BE2C (cell line): Measurements from ENCODE around the gene TOP1.
A peak's percentile ranks its signal among the peaks of the same experiment; 100 is the strongest.
"Not testable (repeated sequence)": the region's sequence is repeated elsewhere in the genome, so short reads cannot be mapped to it uniquely, and the experiment has no call there.

Source experiments
- DNase-seq: peaks from one replicate; pipeline ENCODE4 v3.0.0-alpha.2; 2020
- H3K27me3 ChIP-seq: fragments of 250-450 bp; sonication (Bioruptor Pico); 2 replicates; pipeline ENCODE4 v1.5.1; 2020; ENCODE audit warnings: mild to moderate bottlenecking
- H3K36me3 ChIP-seq: fragments of 250-450 bp; sonication (Bioruptor Pico); 2 replicates; pipeline ENCODE4 v1.5.1; 2020; ENCODE audit warnings: mild to moderate bottlenecking
- H3K4me1 ChIP-seq: fragments of 250-450 bp; sonication (Bioruptor Pico); 2 replicates; pipeline ENCODE4 v1.5.1; 2020
- H3K4me3 ChIP-seq: 2 replicates; pipeline ENCODE4 v1.5.1; 2011; ENCODE audit warnings: low read depth, low read length
- H3K9me3 ChIP-seq: fragments of 250-450 bp; sonication (Bioruptor Pico); 2 replicates; pipeline ENCODE4 v1.5.1; 2020
- CTCF ChIP-seq: IDR thresholded peaks from 2 replicates; pipeline ENCODE4 v1.5.1; 2012; ENCODE audit warnings: mild to moderate bottlenecking, low read depth, low read length

Gene TOP1

GRCh38 chr20:41002842-41003142 is 25.8 kb upstream of the TOP1 start:
- no peak overlapping the region for H3K4me3 ChIP-seq
- H3K4me1 ChIP-seq: no peaks in the 10 kb centered on the region; the same call in 1 of the 2 replicates
- DNase-seq: no peak
- no peaks in the 10 kb centered on the region for H3K36me3 ChIP-seq
- no peaks in the 10 kb centered on the region for H3K9me3 ChIP-seq
- H3K27me3 ChIP-seq: no peaks in the 10 kb centered on the region
- TF ChIP-seq CTCF: no peak

GRCh38 chr20:41003143-41003935 is 25.3 kb upstream of the TOP1 start:
- H3K4me1 ChIP-seq: no peaks in the 10 kb centered on the region; the same call in 1 of the 2 replicates
- DNase-seq: no peak
- TF ChIP-seq CTCF: no peak
- H3K27me3 ChIP-seq: no peaks in the 10 kb centered on the region
- no peak overlapping the region for H3K4me3 ChIP-seq
- no peaks in the 10 kb centered on the region for H3K9me3 ChIP-seq
- H3K36me3 ChIP-seq: no peaks in the 10 kb centered on the region

GRCh38 chr20:41003936-41004294 is 24.7 kb upstream of the TOP1 start:
- not testable (repeated sequence) for H3K4me3 ChIP-seq, DNase-seq, H3K36me3 ChIP-seq, H3K27me3 ChIP-seq, H3K9me3 ChIP-seq, H3K4me1 ChIP-seq

- H3K27me3 ChIP-seq: no peaks in the 10 kb centered on the region
- DNase-seq: no peak
- no peak for TF ChIP-seq CTCF
- H3K4me3 ChIP-seq: no peak overlapping the region
- no peaks in the 10 kb centered on the region; the same call in 1 of the 2 replicates for H3K4me1 ChIP-seq
- H3K9me3 ChIP-seq: no peaks in the 10 kb centered on the region
- no peaks in the 10 kb centered on the region for H3K36me3 ChIP-seq
These were observed 23.9 kb upstream of the TOP1 start for GRCh38 chr20:41004531-41005360.

- peak; percentile 26 for DNase-seq
- TF ChIP-seq CTCF: no peak
- H3K27me3 ChIP-seq: no peaks in the 10 kb centered on the region
- no peaks in the 10 kb centered on the region; the same call in 1 of the 2 replicates for H3K4me1 ChIP-seq
- no peaks in the 10 kb centered on the region for H3K9me3 ChIP-seq
- no peak overlapping the region for H3K4me3 ChIP-seq
- H3K36me3 ChIP-seq: no peaks in the 10 kb centered on the region
These were observed 23.3 kb upstream of the TOP1 start for GRCh38 chr20:41005361-41005729.

- no peaks in the 10 kb centered on the region for H3K9me3 ChIP-seq
- TF ChIP-seq CTCF: no peak
- no peak for DNase-seq
- H3K36me3 ChIP-seq: no peaks in the 10 kb centered on the region
- H3K27me3 ChIP-seq: no peaks in the 10 kb centered on the region
- no peaks in the 10 kb centered on the region; the same call in 1 of the 2 replicates for H3K4me1 ChIP-seq
- H3K4me3 ChIP-seq: no peak overlapping the region
These were observed 22.3 kb upstream of the TOP1 start for GRCh38 chr20:41006126-41006935.
